COLO829 (cell line): Measurements from ENCODE around the gene ATG5.
A peak's percentile ranks its signal among the peaks of the same experiment; 100 is the strongest.

Experiments used
- DNase-seq: peaks from one replicate; pipeline ENCODE4 v3.0.0; 2012; ENCODE audit warnings: low spot score

ATG5 gene

DNA sequence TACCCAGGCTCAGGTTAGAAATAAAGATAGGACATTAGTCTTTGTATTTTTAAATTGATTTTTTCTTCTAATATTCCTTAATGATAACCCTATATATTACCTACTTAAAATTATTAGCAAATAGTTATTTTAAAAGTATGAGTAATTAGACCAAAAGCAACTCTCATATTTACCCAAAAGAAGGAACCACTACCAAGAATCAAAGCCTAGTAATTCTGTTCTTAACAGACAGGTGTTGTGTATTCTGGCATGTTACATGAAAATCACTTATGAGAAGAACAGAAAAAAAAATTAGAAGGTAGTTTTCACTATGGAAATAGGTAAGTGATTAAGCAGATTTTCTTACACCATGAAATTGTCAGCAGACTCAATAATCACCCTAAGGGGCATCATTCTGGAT lies 105.1 kb downstream of the ATG5 start:
- DNase-seq, result no peak

DNA sequence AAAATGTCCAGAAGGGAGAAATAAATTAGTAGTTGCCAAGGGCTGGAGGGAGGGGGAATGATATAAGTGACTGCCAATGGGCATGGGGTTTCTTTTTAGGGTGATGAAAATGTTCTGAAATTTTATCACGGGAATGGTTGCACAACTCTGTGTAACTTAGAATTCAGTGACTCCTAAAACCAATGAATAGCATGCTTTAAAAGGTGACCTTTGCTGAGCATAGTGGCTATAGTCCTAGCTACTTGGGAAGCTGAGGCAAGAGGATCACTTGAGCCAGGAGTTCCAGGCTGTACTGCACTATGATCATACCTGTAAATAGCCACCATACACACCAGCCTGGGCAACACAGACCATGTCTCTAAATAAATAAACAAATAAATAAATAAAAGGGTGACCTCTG lies 109.0 kb downstream of the ATG5 start:
- DNase-seq, result no peak

DNA sequence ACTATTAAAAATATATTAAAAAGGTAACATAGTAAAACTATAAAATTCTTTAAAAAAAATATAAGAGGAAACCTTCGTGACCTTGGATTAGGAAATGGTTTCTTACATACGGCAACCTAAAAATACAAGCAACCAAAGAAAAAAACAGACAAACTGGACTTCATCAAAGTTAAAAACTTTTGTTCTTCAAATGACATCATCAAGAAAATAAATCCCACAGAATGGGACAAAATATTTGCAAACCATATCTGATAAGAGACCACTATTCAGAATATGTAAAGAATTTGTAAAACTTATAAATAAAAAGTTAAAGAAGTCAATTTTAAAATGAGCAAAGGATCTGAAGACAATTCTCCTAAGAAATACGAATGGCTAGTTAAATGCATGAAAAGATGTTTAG lies 110.0 kb downstream of the ATG5 start:
- DNase-seq, result no peak

- DNase-seq, result no peak
Measured at GRCh38 chr6:106214531-106214930, 111.0 kb downstream of the ATG5 start.

- DNase-seq, result no peak
Measured at GRCh38 chr6:106213660-106214289, 111.8 kb downstream of the ATG5 start.

- no peak for DNase-seq
Measured at GRCh38 chr6:106212576-106212975, 113.0 kb downstream of the ATG5 start.

DNA sequence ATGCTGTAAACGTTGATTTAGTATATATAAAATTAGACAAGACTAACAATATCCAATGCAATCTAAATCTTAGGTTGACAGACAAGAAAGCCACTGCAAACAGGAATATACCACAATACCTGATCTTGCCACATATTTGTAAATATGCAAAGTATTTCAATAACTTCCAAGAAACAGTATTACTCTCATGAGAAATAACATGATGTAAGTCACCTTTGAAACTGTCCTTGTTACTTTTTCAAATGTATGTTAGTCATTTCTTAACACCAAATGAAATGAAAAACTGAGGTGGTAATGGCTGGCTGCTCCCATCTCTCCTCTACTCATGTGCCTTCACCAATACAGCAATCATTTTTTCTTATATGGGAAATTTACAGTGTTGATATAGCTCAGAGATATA lies 118.7 kb downstream of the ATG5 start:
- no peak for DNase-seq

DNA sequence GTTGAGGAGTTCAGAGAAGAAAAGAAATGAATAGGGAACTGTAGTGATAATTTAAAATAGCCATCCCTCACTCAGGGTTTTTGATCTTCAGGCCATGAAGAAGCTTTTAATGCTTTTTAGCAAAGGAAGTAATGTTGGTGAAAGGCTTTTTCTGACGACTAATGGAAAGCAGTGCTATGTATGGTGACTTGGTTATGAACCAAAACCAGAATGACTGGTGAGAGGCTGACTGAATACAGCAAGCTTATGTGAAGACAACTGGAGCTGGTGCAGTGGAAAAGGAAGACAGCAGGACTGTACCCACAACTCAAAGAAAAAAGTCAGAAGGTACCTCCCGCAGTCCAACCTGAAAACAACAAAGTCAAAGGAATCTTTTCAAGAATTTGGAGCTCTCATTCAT lies 120.6 kb downstream of the ATG5 start:
- DNase-seq, result no peak

DNA sequence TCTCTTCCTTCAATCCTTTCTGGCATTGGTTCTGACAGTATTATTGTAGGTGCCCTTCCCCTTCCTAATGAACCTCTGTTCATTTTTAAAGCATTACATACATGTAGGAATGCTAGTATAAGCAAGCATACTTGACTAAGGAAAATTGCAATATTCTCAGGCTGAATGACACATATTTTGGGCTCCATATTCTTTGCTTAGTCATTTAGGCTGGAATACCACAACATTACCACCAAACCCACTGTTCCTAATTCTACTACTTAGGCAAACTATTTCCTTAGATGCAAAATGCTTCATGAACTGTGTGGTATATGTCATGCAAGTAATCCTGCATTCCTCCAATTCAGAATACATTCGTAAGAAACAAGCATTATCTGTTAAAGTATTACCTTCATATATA lies 125.6 kb downstream of the ATG5 start:
- no peak for DNase-seq

- no peak for DNase-seq
Measured at GRCh38 chr6:106199331-106199730, 126.2 kb downstream of the ATG5 start.

DNA sequence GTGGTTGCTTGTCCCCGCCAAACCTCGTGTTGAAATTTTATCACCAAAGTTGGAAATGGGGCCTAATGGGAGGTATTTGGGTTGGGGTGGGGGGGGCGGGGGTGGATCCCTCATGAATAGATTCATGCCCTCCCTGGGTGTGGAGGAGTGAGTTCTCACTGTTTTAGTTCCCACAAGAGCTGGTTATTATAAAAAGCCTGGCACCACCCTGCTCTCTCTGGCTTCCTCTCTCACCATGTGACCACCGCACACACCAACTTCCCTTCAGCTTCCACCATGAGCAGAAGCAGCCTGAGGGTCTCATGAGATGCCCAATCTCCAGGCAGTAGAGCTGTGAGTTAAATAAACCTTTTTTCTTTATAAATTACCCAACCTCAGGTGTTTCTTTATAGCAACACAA lies 128.1 kb downstream of the ATG5 start:
- DNase-seq, result no peak

DNA sequence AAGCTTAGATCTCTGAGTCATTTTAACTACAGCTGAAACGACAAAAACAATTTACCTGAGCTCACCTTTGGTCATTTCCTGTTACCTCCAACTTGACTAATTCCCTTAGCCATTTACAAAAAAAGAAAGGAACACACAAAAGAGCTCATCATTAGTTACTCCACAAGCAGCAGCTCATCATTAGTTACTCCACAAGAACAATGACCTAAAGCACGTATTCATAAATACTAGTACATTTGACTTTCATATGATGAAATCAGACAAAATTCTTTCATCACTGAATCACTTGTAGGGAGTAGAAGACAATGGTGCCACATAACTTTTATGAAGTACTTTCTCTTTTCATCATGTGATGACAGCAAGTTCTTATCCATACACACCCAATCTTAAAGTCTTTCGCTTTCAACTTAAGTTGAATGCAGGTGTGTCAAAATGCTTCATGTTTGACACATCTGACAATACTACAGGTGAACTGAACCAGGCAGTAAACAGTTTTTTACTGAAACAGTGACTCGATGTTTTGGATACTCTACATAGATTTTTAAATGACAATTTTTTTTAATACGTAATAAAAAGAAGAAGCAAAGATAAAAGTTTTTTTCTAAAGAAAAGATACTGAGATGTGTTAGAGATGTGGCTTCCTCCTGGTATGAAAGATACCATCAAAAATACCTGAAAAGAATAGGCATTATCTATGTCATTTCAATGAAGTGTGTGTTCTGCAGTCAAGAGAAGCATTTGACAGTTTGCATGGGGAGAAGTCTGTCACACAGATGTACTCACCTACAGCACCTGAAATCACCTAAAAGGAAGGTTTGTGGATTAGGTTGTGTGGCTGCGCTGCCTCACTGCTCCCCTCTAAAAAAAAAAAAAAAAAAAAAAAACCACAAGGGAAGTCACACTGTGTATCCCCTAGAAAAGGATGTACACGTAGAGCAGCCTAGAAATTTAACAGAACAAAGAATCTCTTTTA lies 130.3 kb downstream of the ATG5 start:
- DNase-seq, result no peak

DNA sequence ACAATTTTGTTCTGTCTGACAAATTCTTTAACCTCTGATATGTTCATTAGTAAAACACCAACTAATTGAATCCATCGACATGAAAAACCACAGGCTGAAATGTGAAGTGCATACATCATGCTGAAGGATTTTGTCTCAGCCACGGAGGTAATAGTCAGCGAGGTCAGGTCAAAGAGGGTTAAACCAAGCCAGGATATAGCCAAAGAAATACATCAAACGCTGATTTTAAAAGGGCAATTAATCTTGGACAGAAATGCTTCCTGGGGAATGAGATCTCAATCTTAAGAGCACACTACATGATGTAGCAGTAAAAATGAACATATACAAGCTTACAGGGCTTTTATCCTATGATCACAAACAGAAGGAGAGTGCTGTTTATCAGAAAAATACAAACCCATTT lies 132.7 kb downstream of the ATG5 start:
- no peak for DNase-seq

DNA sequence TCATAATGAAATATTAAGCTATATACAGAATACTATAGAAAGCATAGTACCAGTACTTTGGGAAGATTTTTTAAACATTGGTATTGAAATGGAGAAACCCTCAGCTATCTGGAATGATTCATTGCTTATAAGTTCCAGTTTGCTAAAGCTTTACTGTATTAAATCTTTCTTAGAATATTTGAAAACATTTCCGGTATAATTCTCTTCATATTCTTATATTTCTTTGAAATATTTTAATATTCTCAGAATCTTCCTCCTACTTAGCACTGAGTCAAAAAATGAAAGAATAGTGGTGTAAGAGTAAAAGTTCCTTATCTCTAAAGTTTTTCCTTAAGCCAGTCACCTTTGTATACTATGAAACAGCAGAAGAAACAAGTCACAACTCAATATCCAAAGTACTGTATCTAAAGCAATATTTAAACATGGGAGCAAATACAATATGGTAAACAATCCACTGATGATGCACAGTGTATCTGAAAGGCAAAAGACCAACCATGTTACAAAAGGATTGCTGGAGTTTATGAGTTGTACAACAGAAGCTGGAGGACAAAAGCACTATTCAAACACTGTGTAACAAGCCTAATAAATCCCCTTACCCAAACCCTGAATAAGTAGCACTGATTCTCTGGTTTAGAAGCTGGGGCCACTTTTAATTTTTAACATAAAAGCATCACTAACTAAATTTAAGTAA lies 137.3 kb downstream of the ATG5 start:
- no peak for DNase-seq

GRCh38 chr6:106187424-106187982 lies 138.1 kb downstream of the ATG5 start:
- no peak for DNase-seq

DNA sequence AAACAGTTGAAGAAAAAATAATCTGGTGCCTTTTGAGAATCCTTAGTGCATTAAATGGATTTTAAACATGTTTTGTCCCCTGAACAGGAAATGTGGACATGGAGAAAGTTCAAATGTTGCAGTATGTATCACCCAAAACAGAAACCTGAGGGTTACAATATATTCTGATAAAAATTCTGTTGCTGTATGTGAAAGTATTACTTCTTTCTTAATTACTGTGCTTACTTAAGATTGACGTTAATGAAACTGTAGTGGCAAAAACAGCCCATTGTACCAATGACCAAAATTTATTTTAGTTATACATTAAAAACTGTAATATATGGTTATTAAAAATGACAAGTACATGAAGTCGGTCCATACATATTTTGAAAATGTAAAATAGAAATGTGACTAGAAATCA lies 138.8 kb downstream of the ATG5 start:
- no peak for DNase-seq

DNA sequence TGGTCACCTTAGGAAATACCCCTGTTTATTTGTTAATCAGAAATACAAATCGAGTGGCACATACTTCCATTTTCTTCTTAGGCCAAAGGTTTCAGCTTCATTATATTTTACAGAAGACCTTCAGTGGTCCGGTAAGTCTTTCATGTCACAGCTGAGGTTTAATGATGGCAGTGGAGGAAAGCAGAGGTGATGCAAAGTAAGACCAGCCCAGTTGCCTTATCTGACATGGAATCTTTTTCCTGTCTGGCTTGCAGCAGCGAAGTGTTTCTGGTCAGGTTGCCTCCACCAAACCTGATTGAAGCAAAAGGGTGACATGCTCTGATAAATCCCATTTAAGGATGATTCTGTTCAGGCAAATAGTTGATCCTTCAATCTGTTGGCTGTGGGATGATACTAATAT lies 139.4 kb downstream of the ATG5 start:
- no peak for DNase-seq

DNA sequence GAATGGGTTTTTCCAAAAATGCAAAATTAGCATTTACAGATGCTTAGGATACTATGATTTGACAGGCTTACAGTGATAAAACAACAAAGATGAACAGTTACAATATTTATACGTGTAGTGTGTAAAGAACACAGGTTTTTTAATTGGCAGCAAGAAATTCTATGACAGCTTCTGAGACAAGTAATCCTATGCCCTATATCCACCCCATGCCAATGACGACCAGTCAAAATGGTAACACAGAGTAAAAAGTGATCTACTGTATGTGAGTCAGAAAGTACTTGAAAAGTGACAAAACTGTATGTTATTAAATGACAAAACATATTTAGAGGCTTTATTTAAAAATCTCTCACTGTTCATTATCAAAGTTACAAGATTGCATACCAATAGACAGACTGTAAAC lies 139.9 kb downstream of the ATG5 start:
- DNase-seq, result no peak

DNA sequence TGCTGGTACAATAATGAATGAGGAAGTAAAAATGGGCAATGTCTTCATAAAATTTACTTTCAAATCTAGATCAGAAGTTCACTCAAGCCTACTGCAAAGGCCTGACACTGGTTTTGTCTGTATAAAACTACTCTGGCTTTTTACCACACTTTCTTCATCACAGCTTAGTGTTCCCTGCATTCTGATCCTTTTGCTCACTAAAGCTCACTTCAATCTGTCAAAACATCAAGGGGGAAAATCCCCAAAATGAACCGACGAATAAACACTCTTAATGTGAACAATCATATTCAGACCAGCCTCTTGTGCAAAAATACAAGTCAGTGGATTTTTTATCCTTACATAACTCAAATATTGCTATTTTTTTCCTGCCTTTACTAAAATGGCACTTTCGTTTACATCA lies 140.9 kb downstream of the ATG5 start:
- DNase-seq, result no peak

- DNase-seq, result no peak
Measured at GRCh38 chr6:106183430-106183829, 142.1 kb downstream of the ATG5 start.

GRCh38 chr6:106182455-106182854 lies 143.1 kb downstream of the ATG5 start:
- DNase-seq, result no peak

DNA sequence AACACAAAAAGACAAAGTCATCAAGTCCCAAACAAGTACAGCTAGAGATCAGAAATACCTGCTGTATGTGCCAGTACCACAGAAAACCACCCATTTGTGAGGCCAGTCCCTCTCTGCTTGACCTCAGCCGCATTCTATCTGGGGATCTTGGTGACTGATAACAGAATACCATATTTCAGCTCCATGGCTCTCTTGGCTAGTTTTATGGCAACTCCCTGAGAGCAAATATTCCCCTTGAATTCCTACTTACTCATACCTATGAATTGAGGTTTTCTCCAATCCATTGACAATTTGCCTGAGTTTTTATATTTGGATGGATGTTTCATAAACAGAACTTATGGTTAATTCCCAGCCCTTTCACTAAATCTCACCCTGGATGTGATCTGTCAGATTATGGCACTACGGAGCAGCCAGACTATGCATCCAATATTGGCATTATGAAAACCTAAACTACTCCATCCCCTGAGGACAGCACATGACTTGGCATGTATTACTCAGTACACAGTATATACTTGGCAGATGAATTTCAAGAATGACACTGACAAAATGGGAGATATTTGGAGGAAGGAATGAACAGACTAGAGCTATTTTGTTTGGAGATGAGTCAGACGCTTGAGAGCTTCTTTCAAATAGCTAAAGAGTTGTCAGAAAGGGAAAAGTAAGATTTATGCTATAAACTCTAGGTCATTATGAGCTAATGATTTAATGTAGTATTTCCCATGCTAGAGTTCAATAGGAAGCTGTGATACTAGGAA lies 143.7 kb downstream of the ATG5 start:
- peak; percentile 76 for DNase-seq
